HG02623 (cell line): Measurements from ENCODE around the gene TEKT2.

Experiments
- ATAC-seq: cut with Tn5 transposase; IDR thresholded peaks from one replicate; pipeline ENCODE4 v1.9.1; 2021; ENCODE audit warnings: moderate library complexity; ENCODE audit not compliant: unreplicated experiment

Gene TEKT2

DNA sequence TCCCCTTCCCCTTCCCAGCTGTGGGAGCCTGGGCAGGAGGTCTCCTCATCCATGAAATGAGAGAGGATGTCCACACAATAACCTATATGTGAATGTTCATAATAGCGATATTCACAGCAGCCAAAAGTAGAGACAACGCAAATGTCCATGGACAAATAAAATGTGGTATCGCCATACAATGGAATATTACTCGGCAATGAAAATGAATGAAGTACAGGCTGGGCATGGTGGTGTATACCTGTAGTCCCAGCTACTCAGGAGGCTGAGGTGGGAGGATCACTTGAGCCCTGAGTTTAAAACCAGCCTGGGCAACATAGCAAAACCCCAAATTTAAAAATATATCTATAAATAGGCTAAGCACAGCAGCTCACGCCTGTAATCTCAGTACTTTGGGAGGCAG, 17.7 kb downstream of the TEKT2 start:
- no peak for ATAC-seq

DNA sequence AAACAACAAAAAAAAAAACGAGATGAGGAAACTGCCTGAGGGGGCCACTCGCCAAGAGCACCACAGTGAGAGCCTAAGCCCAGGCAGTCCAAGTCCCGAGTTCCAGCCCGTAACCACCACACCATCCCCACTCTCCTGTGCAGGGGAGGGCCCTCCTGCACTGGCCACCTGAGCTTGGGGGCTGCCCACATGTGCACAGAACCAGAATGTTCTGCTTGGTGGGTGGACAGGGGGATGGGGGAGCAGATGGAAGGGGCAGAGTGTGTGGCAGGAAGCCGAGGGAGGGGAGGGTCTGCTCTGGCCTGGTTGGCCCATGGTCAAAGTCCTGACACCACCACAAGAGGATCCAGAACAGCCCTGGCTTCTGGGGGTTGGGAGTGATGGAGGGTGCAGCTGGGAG, 22.4 kb downstream of the TEKT2 start:
- no peak for ATAC-seq

DNA sequence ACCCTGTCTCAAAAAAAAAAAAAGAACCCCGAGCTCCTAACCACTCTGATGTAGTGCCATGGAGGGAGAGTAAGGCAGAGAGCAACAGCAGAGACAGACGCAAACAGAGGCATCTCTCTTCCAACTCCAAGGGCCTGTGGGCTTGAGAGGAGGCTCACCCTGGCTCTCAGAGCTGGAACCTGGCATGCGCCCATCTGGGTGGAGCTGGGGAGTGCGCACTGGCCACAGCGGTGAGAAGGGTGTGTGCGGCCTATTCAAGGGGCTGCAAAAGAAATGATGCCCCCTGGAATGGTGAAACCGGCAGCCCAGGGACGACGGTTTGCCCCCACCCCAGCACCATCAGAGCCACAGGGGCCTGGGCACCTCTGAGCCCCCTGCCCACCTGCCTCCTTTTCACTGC, 23.5 kb downstream of the TEKT2 start:
- ATAC-seq = no peak

DNA sequence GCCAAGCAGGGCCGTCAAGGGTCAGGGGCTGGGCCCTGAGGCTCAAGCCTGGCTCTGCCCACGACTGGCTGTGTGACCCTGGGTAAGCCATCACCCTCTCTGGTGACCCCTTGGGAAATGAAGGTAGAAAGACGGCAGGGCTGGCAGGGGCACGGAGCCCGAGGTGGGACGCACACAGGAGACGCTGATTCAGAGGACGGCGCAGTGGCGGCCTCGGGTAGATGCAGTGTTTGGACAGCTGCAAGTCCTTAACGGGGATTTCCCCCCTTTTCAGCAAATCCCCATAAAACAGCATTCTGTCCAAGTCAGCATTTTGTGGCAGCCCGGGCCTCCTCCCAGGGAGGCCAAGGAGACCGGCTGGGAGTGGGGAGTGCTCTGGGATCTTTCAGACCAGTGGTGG, 24.4 kb downstream of the TEKT2 start:
- ATAC-seq = no peak

DNA sequence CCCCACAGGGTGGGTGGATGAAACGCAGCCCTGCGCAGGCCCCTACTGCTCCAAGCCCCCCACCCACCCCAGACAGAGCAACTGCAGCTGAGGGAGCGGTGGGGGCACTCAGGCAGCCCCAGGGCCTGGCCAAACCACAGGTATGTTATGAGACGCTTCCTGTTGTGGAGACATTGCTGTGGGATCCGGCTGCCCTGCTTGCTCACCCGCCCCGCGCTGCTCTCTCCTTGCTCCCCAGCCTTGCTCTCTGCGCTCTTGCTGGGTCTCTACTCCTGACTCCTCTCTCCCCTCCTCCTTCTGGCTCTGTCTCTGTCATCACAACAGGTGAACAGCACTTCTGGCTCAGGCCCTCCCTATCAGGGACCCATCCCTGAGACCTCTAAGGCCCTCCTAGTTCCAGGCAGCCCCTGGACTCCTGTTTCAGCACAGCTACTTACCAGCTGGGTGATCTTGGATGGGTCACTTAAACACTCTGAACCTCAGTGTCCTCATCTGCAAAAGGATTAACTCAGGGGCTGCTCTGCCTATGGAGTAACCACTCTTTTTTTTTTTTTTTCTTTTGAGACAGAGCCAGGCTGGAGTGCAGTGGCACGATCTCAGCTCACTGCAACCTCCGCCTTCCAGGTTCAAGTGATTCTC, 25.3 kb downstream of the TEKT2 start:
- no peak for ATAC-seq

DNA sequence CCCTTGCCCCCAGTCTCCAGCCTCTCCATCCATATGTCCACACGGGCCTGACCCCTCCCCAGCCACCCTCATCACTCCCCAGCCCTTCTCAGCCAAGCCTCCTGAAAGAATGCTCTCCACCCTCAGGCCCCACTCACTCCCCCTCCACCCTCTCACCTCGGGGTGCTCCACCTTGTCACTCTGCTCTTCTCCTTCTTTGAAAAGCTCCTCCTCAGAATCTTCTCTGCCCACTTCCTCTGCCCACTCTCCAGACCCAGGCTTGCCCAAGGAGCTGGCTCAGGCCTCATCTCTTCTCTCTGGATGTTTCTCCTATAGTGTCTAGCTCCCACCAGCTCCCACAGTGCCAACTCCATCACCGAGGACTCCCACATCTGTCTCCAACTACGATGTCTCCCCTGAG, 27.3 kb downstream of the TEKT2 start:
- no peak for ATAC-seq

DNA sequence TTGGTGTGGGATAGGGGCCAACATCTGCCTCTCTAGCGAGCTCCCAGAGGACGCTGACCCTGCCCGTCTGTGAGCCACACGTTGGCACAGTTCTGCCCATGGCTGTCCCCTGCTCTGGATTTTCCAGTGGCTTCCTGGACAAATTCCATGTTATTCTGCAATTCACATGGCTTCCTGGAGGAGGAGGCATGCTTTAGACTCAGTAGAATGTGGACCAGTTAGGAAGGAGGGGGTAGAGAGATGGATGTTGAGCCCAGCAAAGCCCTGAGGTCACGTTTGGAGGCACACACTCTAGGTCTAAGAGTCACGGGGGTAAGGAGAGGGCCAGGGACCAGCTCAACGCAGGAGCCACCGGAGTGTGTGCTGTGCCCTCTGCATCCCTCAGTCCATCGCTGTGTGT, 28.9 kb downstream of the TEKT2 start:
- no peak for ATAC-seq

DNA sequence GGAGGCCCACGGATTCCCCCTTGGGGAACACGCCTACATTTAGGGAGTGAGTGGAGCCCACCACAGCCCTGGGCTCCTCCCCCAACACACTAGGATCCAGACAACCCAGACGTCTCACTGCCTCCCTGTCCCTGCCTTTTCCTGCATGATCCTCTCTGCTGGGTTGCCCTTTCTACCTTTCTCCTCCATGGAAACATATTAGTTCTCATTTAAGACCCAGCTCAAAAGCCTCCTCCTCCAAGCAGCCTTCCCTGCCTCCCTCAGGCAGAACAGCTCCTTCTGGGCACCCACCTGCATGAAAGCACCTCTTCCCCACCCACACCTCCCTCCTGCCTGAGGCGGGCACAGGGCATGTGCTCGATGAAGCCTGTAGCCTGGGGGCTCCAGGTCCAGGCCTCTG, 30.5 kb downstream of the TEKT2 start:
- no peak for ATAC-seq

DNA sequence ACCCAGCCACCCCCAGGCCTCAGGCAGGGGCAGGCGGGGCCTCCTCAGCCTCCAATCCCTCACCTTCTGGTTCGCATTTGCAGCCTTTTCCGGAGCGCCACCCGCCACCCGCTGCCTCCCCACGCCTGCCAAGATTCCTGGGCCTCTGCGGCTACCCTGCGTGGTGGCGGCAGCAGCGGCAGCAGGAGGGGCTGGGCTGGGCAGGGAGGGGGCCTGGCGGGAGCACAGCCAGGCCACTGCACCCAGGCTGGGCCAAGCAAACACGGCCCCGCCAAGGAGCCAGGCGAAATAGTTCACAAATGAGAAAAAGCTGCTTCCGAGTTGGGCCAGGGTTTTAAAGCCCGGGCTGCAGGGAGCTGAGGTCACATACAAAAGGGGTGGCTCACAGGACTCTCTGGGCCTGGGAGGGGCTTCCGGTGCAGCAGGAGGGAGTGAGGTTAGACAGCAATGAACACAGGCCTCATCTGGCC, 31.3 kb downstream of the TEKT2 start:
- no peak for ATAC-seq

DNA sequence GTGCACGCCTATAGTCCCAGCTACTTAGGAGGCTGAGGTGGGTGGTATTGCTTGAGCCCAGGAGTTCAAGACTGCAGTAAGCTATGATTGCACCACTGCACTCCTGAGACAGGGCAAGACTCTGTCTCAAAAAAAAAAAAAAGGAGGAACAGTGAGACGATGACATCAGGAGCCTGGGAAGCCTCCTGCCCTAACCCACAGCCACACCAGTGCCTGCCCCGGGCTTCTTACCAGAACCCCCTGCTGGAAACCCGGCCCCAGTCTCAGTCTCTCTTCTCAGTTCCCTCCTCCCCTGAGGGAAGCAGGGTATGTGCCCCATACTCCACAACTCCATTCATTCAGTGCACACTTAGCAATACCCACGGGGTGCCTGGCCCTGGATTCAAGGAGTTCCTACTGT, 32.0 kb downstream of the TEKT2 start:
- no peak for ATAC-seq

DNA sequence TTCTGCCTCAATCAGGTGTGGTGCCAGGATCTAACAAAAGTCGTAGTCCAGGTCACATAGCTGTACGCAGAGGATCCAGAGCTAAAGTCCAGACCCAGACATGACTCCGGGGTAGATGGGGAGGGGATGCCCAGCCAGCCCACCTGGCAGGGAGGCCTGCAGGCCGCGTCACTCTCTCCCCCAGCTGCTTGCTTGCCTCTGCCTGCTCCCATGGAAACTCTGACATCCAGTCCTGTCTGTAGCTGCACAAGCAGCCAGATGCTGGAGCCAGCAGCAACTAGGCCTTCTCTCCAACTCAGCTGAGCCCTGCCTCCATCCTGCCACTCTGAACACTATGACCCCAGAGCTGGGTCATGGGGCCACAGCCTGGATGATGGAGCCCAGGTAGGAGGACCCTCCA, 33.0 kb downstream of the TEKT2 start:
- no peak for ATAC-seq

DNA sequence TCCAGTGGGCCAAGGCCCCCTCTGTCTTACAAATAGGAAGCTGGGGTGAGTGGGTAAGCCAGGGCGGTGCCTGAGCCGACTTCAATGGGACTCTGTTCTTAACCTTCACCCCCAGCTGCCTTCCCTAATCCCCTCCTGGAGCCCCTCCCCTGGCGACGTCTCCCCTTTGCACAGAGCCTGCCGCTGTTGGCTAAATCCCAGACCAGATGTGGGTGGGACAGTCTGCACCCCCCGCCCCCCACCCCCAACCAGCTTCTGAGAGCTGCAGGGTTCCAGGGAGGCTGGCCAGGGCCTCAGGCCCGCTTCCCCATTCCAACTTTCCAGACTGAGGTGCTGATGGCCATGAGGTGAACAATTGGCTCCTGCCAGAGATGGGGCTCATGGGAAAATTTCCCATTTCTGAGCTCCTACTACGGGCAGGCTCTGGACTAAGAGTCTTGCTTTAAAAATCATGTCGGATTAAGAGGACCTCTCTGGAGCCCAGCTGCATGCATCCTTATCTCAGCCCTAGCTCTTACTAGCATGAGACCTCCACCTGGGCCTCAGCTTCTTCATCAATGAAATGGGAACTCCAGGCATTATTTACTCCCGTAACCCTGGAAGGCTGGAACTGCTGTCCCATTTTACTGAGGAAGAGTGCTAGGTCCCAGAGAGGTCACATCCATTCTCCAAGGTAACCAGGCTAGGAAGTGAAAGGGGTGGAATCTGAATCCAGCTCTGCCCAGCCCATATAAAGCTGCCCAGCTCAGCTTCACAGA, 34.7 kb downstream of the TEKT2 start:
- ATAC-seq = no peak

DNA sequence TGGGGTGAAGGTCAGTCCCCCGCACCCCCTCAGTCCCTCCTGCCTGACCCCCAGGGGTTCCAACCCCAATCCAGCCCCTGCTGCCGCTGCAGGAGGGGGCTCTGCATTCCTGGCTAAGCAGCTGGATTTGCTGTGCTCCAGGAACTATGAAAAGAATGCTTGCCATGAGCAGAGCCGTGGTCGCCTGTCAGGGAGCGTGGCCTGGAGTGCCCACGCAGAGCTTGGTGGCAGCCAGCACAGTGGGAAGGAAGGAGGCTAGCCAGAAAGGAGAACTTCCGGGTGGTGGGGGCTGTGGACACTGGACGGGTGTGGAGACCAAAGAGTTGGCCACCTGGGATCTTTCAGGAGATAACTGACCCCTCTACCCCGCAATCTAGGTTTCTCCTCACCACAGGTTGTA, 35.6 kb downstream of the TEKT2 start:
- ATAC-seq = no peak

DNA sequence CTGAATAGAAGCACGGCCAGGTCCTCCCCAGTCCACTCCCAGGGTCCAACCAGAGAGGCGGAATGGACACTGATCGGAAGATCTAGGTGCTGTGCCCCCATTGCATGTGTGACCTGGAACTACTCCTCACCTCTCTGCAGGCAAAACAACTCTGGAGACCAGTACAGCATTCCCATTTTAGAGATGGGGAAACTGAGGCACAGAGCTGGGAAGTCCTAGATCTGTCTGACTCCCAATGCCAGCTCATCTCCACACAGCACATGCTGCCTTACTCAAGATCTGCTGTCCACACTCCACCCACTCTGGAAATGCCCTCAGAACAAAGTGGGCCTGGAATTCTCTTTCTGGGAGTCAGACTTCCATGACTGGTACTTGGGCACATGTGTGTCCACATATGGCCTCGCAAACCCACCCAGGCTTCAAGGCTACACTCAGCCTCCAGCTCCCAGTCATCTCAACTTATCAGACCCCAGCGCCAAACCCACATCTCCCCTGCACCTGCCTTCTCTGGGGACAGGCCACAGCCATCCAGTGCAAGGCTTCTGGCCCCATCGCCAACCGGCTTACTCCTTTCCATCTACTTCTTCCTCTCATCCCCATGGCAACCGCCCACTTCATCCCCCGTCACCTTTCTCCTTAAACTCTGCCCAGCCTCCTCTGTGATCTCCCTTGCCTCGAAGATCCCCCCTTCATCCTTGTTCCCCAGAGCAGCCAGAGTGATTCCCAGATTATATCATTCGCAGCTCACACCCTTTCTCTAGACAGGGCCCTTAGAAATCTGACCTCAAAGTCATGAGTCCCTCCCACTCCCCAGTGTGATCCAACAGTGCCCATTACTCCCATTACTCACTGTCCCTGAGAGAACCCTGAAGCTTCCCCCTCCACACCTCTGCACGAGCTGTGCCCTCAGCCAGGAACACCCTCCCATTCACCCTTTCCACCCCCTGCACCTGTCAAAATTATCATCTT, 38.5 kb downstream of the TEKT2 start:
- no peak for ATAC-seq

DNA sequence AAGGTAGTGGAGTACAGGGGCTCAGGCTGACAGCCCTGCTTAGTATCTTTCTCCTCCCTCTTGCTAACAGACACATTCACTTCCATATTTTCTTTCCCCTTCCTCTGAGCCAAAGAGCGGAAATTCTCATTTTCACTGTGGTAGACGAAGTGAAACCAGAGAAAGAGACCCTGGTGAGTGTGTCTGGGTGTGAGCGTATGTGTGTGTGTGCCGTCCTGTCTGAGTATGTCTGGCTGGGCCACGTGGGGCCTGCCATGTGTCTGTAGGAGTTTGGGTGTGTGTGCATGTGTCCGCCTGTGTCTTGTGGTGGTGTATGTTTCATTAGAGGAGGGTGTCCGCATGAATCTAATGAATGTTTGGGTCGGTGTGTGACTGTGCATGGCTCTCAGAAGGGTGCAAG, 39.5 kb downstream of the TEKT2 start:
- ATAC-seq = no peak

DNA sequence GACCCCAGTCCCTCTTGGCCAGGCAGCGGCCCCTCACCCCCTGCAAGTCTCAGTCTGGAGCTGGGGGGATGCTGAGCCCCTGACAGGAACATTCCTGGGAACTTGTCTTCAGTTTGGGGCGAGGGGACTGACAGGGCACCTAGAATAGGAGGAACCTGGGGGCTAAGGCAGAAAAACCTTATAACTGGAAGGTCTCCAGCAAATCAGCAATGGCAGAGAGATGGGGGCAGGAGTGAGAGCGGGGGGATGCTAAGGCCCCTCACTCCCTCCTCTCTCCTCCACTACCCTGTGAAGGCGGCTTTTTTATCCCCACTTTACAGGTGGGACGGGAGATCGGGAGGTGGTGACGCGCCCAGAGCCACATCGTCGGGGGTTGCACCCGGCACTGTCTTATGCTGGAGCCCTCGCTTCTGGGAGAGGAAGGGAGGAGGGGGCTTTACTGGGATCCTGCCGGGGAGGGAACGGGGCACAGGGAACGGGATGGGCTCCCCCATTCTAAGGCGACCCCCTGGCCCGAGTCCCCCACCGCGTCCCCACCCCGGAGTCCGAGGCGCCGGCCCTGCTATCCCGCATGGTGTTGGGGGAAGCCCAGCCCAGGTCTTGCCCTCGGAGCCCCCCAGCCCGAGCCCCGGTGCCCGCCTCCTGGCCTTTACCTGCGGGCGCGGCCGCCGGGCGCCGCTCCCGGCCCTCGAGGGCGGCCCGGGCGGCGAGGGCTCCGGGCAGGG, 40.7 kb downstream of the TEKT2 start:
- ATAC-seq = no peak

DNA sequence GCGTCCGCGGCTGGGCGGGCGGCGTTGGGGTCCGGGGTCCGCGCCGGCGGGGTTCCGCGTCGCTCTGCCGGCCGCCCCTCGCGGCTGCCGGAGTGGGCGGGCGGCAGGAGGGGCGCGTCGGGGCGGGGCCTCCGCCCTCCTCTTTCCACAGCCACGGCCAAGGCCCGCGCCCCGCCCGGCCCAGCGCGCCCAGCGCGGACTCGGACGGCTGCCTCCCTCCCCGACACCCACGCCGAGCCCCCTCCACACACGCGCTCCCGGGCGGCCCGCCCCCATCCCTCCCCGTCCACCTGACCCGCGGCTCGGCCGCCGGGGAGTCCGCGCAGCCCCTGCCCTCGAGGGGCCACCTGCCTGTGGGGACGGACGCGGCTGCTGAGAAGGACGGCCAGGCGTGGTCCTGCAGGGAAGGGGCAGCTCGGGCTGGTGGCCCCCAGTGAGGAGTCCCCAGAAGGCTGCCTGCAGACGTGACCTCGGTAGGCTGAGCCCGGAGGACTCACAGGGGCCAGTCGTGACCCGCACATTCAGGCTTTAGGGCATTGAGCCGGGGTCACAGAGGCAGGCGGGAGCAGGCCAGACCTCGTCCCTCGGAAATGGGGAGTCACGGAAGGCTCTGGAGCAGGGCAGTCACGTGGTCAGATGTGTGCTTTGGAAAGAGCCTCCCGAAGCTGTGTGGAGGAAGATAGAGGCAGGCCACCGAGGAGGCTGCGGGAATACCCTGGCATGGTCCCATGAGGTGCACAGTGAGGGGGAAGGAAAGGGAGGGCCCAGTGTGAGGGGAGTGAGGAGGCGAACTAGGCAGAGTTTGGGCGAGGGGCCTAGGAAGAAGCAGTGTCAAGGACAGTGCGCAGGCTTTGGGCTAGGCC, 41.5 kb downstream of the TEKT2 start, which contains the start of gene COL8A2:
Gene COL8A2 (minus strand): TSS at position 94 of the 863 bp plus-strand sequence. CDS start 24,980 bp downstream, outside the sequence.
- ATAC-seq = no peak

DNA sequence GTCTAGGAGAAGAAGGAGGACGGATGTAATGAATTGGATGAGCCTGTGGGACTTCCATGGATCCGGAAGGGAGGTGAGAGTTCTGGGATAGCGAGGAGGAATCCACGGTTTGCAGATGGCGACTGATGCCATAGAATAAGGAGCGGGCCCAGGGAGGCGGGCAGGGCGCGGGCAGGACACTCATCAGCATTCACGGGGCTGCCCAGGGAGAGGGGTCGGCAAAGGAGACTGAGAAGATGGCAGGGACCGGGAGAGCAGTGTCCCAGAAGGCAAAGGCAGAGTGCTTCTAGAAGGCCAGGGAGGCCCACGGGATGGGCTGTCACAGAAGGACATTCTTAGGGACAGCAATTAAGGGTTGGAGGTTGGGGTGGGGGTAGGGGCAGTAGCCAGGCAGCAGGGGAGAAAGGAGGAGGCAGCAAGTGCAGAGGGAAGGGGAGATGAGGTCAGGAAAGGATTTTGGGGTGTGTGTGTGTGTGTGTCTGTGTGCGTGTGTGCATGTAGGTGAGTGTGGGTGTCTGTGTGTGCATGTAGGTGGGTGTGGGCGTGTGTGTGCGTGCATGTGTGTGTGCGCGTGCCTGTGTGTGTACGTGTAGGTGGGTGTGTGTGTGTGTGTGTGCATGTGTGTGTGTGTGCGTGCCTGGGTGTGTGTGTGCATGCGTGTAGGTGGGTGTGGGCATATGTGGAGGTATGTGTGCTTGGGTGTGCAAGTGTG, 42.3 kb downstream of the TEKT2 start:
- ATAC-seq = no peak

DNA sequence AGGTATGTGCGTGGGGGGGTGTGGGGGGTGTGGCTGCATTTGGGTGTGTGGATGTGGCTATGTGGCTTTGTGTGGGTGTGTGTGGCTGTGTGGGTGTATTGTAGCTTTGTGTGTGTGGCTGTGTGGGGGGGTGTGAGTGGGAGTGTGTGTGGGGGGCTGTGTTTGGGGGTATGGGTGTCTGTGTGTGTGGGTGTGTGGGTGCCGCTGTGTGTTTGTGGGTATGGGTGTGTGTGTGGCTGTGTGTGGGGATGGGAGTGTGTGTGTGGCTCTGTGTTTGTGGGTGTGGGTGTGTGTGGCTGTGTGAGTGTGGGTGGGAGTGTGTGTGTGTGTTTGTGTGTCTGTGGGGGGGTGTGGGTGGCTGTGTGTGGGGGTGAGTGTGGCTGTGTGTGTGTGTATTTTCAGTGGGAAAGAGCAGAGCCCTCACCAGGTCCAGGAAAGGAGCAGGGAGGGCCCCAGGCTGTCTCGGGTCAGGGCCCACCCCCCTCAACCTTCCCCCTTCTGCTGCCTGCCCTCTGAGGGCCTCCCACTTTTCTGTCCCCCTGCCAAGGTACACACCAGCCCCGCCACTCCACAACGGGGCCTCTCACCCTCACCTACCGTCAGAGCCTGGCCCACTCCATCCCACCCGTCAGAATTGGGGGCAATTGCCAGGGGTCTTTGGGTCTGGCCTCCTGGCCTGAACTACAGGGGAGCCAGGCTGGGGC, 43.1 kb downstream of the TEKT2 start:
- no peak for ATAC-seq
